NCI-H69 (cell line): Measurements from ENCODE around the gene GDAP2.

Experiments
- DNase-seq: peaks from one replicate; lab custom pipeline; 2025; lab: John Stamatoyannopoulos, UW

The GDAP2 gene

DNA sequence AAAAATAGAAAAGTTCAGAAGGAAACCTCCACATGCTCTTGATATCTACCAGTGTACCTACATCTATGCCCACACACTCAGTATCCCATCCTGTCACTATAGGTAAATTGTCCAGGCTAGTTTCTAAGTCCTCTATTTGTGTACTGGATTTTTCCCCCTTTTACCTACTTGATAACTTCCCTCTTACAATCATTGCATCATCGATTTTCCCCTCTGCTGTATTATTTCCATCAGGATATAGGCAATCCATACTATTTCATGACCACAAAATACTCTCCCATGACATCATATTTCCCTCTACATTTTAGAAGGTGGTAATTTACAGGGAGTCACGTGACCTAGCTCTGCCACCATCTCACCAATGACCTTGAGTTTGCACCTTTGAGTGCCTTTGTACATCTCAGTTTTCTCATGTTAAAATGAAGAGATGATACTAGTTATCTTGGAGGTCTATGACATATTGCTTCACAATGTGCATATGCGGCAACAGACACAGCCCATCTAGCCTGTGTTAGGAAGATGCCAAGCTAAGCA lies 88.2 kb downstream of the GDAP2 start:
- DNase-seq: no peak

DNA sequence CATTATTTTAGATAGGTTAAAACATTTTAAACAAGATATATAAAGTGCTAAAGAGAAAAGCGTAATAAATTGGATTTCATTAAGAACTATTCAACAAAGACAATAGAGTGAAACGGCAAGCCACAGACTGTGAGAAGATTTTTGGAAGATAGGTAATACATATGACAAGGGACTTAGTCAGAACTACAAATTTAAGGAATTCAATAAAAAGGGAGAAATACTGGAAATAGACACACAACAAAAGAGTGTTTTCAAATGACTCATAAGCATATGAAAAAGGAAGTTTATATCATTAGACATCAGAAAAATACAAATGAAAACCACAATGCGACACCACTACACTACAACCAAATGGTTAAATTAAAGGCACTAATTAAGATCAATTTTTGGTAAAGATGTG lies 90.5 kb downstream of the GDAP2 start:
- no peak for DNase-seq

DNA sequence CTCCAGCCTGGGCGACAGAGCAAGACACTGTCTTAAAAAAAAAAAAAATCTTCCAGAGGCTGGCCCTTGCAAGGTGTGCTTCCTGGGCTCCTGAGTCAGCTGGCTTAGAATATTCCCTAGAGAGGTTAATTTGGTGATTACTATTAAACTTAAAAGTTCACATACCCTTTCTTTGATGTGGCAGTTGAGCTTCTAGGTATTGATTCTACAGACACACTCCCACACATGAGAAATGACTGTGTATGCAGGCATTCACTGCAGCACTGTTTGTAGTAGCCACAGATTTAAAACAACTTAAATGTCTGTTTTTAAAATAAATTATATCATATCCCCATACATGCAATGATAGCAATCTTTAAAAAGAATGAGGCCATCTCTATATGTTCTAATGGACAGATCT lies 93.4 kb downstream of the GDAP2 start:
- DNase-seq: peak; percentile 3

DNA sequence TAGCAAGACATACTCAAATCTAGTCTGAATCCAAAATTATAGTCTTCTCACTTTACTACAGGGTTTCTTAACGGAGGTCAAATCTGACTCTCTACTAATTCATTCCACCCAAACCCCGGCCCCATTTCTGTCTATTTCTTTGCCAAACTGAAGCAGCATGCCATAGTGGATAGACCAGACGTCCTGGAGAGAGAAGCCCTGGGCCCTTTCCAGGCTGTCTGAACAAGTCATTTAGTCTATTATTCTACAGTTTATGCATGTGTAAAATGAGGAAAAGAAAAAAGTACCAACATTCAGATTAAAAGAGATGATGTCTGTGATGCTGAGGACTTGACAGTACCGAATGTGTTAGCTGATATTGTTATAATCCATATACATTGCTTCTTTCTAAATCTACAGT lies 95.0 kb downstream of the GDAP2 start:
- DNase-seq: peak; percentile 28

DNA sequence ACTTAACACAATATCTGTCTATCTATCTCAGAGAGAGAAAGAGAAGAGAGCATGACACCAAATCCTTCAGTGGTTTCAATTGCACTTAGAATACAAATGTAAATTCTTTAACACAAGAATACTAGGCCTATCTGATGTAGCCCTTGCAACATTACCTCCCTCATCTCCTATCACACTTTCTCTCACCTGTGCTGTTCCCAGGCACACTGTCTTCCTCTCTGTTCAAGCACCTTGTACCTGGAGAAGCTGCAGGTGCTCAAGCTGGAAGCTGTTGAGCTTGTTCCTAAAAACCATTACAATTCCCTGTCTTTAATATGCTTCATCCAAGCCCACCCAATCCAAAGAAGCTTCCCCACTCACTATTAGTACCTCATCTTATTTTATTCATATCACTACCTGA lies 97.0 kb downstream of the GDAP2 start:
- DNase-seq: no peak

DNA sequence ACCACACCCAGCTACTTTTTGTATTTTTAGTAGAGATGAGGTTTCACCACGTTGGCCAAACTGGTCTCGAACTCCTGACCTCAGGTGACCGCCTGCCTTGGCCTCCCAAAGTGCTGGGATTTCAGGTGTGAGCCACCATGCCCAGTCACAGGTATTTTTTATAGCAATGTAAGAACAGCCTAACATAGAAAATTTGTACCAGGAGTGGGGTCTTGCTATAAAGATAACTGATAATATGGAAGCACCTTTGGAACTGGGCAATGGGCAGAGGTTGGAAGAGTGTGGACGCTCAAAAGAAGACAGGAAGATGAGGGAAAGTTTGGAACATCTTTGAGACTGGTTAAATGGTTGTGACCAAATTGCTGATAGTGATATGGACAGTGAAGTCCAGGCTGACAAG lies 99.2 kb downstream of the GDAP2 start:
- no peak for DNase-seq

DNA sequence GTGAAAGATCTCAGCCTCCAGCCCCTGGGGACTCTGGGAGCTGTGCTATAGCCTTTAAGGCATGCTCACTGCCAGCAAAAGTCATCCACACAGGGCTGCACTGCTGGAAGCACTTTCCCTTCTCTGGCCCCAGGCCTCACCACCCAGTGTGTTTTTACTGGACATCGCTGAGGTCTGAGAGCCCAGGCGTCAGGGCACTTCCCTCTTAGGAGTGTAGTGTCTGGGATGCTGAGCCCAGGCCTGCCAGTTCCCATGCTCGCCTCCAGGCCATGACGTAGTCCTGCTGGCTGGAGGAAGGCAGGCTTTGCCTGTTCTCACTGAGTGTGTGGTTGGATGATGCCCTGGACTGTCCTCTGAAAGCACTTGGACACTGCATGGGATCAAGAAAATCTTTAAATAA lies 101.2 kb downstream of the GDAP2 start:
- no peak for DNase-seq

DNA sequence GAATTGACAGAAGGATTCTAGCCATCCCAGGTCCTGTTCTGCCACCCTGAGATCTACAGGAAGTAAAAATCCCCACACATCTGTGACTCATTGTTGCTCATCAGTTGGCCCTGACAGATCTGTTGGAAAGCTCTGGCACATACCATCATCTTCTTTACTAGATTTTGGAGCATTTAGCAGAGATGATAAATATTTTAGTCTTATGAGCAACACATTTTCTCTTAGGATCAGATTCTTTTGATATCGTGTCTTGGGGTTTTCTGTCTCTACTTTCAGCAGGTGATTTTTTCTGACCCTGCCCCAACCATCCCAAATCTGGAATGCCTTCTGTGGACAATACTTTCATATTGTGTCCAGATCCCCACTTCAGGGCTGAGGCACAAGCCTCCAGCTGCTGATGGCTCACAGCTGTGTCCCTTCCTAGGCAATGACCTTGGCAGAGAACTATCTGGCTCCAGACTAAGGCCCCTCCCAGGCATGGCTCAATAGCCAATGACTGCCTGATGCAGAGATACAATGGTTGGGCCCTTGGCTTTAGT lies 102.8 kb downstream of the GDAP2 start:
- no peak for DNase-seq

DNA sequence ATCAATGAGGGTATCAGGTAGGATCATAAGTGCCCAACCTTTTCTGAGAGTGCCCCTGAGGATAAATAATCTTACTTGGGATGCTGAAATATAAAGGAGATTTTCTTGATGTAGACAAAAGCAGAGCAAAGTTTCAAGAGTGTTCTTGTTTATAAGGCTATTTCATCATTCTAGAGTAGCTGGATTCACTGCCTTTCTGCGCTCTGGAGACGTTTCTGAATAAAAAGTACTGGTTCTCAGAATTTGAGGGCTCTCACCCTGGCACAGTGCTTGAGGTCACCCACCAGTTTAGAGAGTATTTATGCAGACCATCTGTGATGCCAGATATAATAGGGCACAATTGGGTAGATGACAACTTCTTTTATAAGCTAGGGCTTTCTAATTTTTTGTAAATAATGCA lies 103.3 kb downstream of the GDAP2 start:
- no peak for DNase-seq

DNA sequence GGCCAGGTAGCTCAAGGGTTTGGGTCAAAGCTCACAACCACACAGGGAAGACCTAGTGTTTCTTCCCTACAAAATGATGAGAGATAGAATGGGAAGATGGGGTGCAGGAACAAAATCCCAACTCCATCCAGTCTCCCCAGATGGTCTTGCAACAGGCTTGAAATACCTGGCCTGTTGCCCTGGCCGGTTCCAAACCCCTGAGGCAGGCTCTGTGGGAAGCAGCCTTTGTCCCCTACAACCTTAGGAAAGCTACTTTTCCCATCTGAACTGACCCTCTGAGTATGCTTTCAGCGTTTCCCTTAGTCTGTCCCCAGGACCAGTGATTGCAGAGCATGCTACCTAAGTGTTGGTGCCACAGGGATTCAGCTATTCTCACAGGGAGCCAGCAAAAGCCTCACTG lies 104.0 kb downstream of the GDAP2 start:
- no peak for DNase-seq

DNA sequence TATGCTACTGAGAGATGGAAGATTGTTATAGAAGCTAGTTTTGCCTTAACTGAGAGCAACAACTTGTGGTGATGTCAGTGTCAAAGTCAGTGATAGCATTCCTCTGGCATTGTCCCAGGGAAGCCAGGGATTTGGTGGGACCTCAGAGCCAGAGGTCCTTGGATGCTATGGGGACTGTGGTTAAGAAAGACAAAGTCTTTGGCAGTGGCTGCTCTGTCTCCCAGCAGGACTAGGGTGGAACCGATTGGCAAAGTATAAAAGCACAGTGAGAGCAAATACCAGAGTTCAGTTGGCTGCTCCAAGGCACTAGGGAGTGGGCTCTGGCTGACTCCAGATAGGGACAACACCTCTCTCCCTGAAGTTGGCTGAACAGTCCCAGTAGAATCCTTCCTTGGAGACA lies 104.8 kb downstream of the GDAP2 start:
- DNase-seq: no peak

DNA sequence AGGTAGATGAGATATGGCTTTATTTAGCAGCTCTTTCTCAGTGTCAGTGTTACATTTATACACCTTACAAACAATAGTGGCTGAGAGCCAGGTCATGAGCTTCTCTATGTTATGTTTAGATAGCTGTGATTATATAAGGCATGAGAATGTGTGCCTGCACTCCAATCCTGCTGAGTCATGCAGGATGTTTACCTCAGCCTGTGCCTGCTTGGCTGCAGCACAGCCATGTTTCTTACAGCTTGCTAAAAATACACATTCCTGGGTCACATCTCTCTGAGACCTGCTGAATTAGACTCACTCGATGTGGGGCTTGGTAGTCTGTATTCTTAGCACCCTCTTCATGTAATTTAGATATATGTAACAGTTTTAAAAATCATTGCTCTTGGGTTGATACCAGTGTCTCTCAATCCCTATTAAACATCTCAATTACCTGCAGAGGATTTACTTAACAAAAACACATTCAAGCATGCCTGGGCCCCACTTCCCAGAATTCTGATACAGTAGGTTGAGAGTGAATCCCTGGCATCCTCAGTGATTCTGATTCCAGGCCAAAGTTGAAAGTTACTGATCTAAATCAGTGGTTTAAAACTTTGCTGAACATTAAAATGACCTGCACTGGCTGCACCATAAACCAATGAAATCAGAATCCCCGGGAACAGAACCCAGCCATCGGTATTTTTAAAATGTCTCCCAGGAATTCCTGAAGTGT lies 107.5 kb downstream of the GDAP2 start:
- peak; percentile 36 for DNase-seq

DNA sequence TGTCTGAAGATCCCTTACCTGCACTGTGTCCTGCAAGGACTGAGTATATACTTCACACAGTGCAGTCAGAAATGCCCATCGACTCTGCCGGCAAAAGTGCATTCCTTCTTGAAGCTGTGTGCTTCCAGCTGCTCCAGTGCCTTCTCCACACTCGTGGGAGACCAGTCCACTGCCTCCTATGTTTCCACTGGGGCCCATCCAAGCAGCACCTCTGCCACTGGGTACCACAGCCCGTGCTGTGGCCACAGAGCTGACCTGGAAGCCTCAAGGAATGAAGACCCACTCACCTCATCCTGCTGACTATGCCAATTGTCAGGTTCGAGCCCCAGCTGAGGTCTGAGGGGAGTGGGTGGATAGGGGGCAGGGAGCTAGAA lies 108.1 kb downstream of the GDAP2 start:
- DNase-seq: no peak

DNA sequence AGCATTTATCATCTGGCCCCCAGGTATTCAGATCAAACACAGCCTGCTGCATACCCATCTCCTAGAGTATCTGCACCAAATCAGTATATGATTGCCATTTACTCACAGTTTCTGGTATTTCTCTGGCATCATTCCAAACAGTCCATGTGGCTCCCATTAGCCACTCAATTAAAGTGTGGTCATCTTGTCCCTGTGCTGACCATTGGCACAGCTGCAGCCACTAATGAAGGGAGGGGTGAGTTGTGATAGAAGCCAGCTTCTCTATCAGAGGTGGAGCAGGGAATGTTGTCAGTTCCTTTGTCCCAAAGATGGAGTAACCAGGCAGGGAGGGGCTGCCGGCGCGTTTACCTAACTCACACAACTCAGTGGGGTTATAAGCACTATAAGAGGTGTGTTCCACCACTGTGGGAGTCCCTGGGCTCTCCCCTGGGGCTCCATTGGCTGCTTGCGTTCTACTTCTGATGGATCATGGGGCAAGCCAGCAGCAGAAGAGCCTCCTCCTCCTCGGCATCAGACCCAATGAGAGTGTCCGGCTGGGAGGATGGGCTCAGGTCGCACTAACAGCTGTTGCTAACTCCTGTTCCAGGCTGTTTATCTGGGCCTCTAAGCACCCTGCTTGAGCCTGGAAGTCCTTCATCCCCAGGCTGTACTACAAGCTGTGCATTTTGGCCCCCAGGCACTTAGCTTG lies 108.6 kb downstream of the GDAP2 start:
- no peak for DNase-seq

DNA sequence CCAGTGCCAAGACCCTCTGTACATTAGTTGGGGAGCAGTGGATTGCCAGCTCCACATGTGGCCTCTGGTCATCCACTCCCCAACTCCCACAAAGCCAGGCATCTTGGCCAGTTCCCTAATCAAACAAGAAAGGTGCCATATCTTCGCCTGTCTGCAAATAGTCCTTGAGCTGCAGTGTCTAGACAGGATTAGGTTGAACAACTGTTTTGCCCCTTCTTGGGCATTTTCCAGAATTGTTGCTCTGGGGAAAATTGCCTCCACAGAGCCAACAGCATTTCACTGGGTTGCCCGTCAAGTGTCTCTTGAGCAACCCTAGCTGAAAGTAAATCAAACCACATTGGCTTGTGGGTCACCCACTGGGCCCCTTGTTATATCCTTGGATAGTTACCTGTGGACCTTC lies 109.3 kb downstream of the GDAP2 start:
- no peak for DNase-seq

DNA sequence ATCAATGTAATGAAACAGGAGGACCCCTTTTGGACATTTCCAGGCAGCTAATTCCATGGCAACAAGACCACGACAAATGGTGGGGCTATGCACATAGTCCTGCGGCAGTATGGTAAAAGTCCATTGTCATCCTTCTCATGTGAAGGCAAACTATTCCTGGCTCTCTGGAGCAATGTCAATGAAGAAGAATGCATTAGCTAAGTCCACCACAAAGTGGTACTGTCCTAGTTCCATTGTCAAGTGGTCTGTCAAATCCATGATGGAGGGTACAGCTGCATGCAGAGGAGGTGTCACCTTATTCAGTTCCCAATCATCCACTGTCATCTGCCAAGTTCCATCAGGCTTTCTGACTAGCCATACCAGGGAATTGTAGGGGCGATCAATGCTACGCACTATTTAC lies 110.1 kb downstream of the GDAP2 start:
- DNase-seq: no peak

DNA sequence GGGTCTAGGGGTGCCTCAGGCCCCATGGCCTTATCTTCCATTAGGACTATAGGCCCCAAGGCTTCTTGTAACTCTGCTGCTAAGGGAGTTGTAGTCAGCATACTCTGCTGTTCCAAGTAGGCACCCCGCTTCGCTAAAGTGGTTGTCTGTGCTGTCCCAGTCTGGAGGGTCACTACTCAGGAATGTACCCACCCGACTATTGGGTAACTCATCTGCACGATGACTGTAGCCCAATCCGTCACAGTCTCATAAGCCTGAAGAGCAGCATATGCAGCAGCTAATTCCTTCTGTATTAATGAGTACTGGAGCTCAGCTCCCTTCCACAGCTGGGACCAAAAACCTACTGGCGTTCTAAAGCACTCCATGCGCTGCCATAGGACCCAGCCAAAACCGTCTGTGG lies 111.0 kb downstream of the GDAP2 start:
- DNase-seq: no peak

DNA sequence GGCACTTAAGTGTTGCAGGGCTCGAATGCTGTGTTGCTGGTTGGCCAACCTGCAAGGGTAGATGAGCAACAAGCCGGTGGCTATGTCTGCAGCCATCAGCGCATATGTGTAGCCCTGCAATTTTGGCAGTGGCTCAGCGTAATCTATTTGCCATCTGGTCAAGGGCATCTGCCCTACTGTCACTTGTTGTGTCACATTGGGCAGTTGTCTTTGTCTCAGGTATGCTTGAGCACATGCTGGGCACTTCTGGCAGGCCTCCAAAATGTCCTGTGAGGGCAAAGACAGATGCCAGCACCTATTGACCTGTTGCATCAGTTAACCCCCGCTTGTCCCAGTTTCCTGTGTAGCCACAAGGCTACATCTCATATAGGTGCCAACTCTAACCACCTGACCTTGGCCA lies 111.8 kb downstream of the GDAP2 start:
- no peak for DNase-seq

DNA sequence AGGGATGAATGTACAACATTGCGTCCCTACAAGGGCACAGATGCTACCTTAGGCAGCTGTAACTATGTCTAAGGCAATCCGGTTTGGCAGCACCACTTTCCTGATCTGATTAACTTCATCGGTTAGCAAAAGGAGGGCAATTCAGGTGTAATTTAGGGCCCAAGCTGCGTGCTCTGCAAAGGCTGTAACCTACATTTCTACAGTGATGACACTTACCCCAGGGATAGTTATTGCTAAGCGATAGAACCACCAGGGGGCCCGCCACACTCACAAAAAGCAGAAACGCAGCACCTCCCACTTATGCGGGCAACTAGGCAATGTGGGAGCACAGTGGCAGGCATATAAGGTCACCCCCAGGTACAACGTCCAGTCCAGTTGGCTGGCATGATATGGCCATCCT lies 113.5 kb downstream of the GDAP2 start:
- peak; percentile 4 for DNase-seq

DNA sequence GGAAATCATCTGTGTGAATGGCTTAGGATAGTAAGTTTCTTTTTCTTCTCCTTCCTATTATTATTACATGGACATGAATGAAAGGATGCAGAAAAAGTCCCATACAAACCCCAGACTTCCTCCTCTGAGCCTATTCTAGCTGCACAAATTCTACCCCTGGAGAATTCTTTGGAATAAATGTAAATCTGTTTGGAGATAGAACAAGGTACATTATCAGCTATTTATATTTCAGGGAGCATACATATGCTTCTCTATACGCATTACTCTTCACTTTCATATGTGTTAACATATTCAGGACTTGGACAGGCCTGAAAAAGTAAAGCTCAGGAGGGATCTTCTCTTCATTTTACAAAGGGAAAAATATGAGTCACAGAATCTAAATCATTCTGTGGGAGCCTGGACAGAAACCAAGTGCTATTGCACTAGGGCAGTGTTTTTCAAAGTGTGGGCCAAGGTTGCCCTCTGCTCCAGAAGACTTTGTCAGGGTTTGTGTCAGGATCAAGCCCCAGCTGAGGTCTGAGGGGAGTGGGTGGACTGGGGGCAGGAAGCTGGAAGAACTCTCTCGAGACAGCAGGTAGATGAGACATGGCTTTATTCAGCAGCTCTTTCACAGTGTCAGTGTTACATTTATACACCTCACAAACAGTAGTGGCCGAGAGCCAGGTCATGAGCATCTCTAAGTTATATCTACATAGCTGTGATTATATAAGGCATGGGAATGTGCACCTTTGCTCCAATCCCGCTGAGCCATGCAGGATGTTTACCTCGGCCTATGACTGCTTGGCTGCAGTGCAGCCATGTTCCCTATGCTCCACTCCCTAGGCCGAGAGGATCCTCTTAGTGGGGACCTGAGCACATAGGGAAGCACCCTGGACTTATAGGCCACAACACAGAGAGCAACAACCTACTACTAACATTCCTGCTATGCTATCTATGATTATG lies 114.3 kb downstream of the GDAP2 start:
- DNase-seq: no peak
